IMR-90 (cell line): ENCODE results near the gene N4BP2. TPM values are rescaled to one million over a fixed set of nuclear protein-coding genes. Genes with fewer than 3 reads are reported as not detected.

Experiments used
- ATAC-seq: fragments of 200-7000 bp; cut with Tn5 transposase; 2 replicates; pipeline ENCODE4 v1.9.1; 2020; ENCODE audit warnings: low read depth, mild to moderate bottlenecking, moderate library complexity
- BruUV-seq: library from RNA; stranded (reverse); fragments of 400-500 nt; replicated peaks from 2 replicates; lab custom pipeline; 2021; lab: Mats Ljungman, UMichigan
- CTCF ChIA-PET: fragments of 300-600 bp; formaldehyde crosslinking; extraction: SDS; loops from one replicate; lab custom pipeline; 2021; ENCODE audit warnings: antibody characterized with exemption; lab: Yijun Ruan, JAX
- POLR2A ChIA-PET: fragments of 300-600 bp; sonication (Branson Sonifier 250); formaldehyde crosslinking; loops from one replicate; lab custom pipeline; 2022; ENCODE audit warnings: antibody characterized with exemption; ENCODE audit not compliant: unreplicated experiment; lab: Charles Lee
- DNase-seq: peaks from one replicate; pipeline ENCODE4 v3.0.0; 2013
- H2AFZ ChIP-seq: replicated peaks from 2 replicates; pipeline ENCODE3; 2013; ENCODE audit warnings: low read length, mild to moderate bottlenecking; ENCODE audit not compliant: poor library complexity
- H2AK5ac ChIP-seq: 2 replicates; pipeline ENCODE4 v1.6.1; 2013; ENCODE audit warnings: low read depth, low read length, inconsistent platforms
- H2AK9ac ChIP-seq: replicated peaks from 2 replicates; pipeline ENCODE3; 2013; ENCODE audit warnings: mild to moderate bottlenecking, low read depth, low read length, moderate library complexity; ENCODE audit not compliant: poor library complexity
- H2BK120ac ChIP-seq: 2 replicates; pipeline ENCODE4 v1.6.1; 2013; ENCODE audit warnings: low read depth, low read length, inconsistent platforms
- H2BK15ac ChIP-seq: 3 replicates; pipeline ENCODE4 v1.6.1; 2013; ENCODE audit warnings: low read depth, low read length, inconsistent platforms
- H2BK20ac ChIP-seq: 2 replicates; pipeline ENCODE4 v1.6.1; 2013; ENCODE audit warnings: low read depth, mild to moderate bottlenecking, inconsistent platforms, low read length, moderate library complexity
- H2BK5ac ChIP-seq: 2 replicates; pipeline ENCODE4 v1.6.1; 2013; ENCODE audit warnings: mild to moderate bottlenecking, low read depth, low read length, inconsistent platforms; ENCODE audit not compliant: poor library complexity, severe bottlenecking
- H3K14ac ChIP-seq: replicated peaks from 2 replicates; pipeline ENCODE4 v1.6.1; 2013; ENCODE audit warnings: low read depth, low read length, inconsistent platforms
- H3K18ac ChIP-seq: 2 replicates; pipeline ENCODE4 v1.6.1; 2013; ENCODE audit warnings: low read depth, low read length, control low read depth
- H3K23ac ChIP-seq: 2 replicates; pipeline ENCODE4 v1.6.1; 2013; ENCODE audit warnings: low read depth, low read length, inconsistent platforms
- H3K27ac ChIP-seq: 2 replicates; pipeline ENCODE4 v1.5.1; 2013; ENCODE audit warnings: mild to moderate bottlenecking, control low read depth, low read length; ENCODE audit not compliant: insufficient read depth
- H3K27me3 ChIP-seq: 2 replicates; pipeline ENCODE4 v1.6.1; 2013; ENCODE audit warnings: low read length; ENCODE audit not compliant: control insufficient read depth, insufficient read depth
- H3K36me3 ChIP-seq: 2 replicates; pipeline ENCODE4 v1.6.1; 2013; ENCODE audit warnings: low read length, mixed read lengths; ENCODE audit not compliant: control insufficient read depth, insufficient read depth
- H3K4ac ChIP-seq: 2 replicates; pipeline ENCODE4 v1.6.1; 2013; ENCODE audit warnings: low read depth, low read length, inconsistent platforms
- H3K4me1 ChIP-seq: 2 replicates; pipeline ENCODE4 v1.6.1; 2013; ENCODE audit warnings: low read length, mixed read lengths; ENCODE audit not compliant: control insufficient read depth, insufficient read depth
- H3K4me2 ChIP-seq: 2 replicates; pipeline ENCODE4 v1.6.1; 2013; ENCODE audit warnings: low read depth, mild to moderate bottlenecking, control low read depth, low read length, moderate library complexity
- H3K4me3 ChIP-seq: 2 replicates; pipeline ENCODE4 v1.5.1; 2013; ENCODE audit warnings: low read depth, mild to moderate bottlenecking, control low read depth, low read length, moderate library complexity; ENCODE audit not compliant: insufficient read depth
- H3K56ac ChIP-seq: 2 replicates; pipeline ENCODE4 v1.6.1; 2013; ENCODE audit warnings: low read length, inconsistent platforms; ENCODE audit not compliant: insufficient read depth; ENCODE audit errors: extremely low read depth
- H3K79me1 ChIP-seq, 2 experiments: 2 replicates each; pipeline ENCODE4 v1.6.1; 2013; ENCODE audit warnings: low read length in 2 of 2, inconsistent platforms in 1 of 2, low read depth in 1 of 2
- H3K9ac ChIP-seq: 2 replicates; pipeline ENCODE4 v1.6.1; 2013; ENCODE audit warnings: low read depth, low read length, control low read depth
- H3K9me1 ChIP-seq: 2 replicates; pipeline ENCODE4 v1.6.1; 2013; ENCODE audit warnings: low read length, inconsistent platforms; ENCODE audit not compliant: insufficient read depth
- H3K9me3 ChIP-seq: 2 replicates; pipeline ENCODE4 v1.6.1; 2013; ENCODE audit warnings: low read length; ENCODE audit not compliant: control insufficient read depth, insufficient read depth
- H4K20me1 ChIP-seq: 2 replicates; pipeline ENCODE4 v1.6.1; 2013; ENCODE audit warnings: low read length, inconsistent platforms; ENCODE audit not compliant: insufficient read depth
- H4K5ac ChIP-seq: 2 replicates; pipeline ENCODE4 v1.6.1; 2013; ENCODE audit warnings: mild to moderate bottlenecking, low read depth, low read length, control low read depth
- H4K8ac ChIP-seq, 2 experiments: 2 replicates each; pipeline ENCODE4 v1.6.1; 2013; ENCODE audit warnings: low read depth in 2 of 2, low read length in 2 of 2, control low read depth in 1 of 2, inconsistent platforms in 1 of 2
- H4K91ac ChIP-seq: 2 replicates; pipeline ENCODE4 v1.6.1; 2013; ENCODE audit warnings: low read depth, low read length, inconsistent platforms; ENCODE audit not compliant: insufficient read depth
- CHD1 ChIP-seq: IDR thresholded peaks from 2 replicates; pipeline ENCODE4 v1.6.1; 2012; ENCODE audit warnings: low read depth, low read length, improper control_type of control experiment
- CTCF ChIP-seq: conservative IDR thresholded peaks from 2 replicates; pipeline ENCODE4 v1.5.1; 2012; ENCODE audit warnings: mild to moderate bottlenecking, low read depth, low read length, improper control_type of control experiment
- FOS ChIP-seq: fragments of 150-350 bp; IDR thresholded peaks from 2 replicates; pipeline ENCODE4 v1.6.1; 2016; ENCODE audit warnings: low read depth, low read length
- MAFK ChIP-seq: IDR thresholded peaks from 2 replicates; pipeline ENCODE4 v1.6.1; 2012; ENCODE audit warnings: low read depth, low read length, improper control_type of control experiment
- RFX5 ChIP-seq: IDR thresholded peaks from 2 replicates; pipeline ENCODE4 v1.8.0; 2012; ENCODE audit warnings: low read depth, mild to moderate bottlenecking, low read length, moderate library complexity
- USF2 ChIP-seq: fragments of 150-350 bp; IDR thresholded peaks from 2 replicates; pipeline ENCODE4 v1.6.1; 2017; ENCODE audit warnings: mild to moderate bottlenecking, antibody characterized with exemption, low read length, low read depth
- WGBS, 2 experiments: methylation state at CpG; one replicate each; pipeline versions ENCODE4 v1.1.5 to v1.1.7; 2013; ENCODE audit warnings: missing lambda C conversion rate in 2 of 2; ENCODE audit not compliant: insufficient read length in 1 of 2; ENCODE audit errors: extremely low coverage in 2 of 2; 5-methylcytosine and 5-hydroxymethylcytosine counted together
- dilution Hi-C: fragments of 300-500 bp; cut with HindIII; formaldehyde crosslinking; loops from one replicate; pipeline ENCODE4 v1.14.3; 2018; ENCODE audit warnings: low sequenced_read_pairs; ENCODE audit not compliant: unreplicated experiment
- in situ Hi-C: fragments of 300-500 bp; cut with MboI; formaldehyde crosslinking; loops from 3 replicates; pipeline ENCODE4 v1.14.3; 2019; ENCODE audit warnings: low sequenced_read_pairs, inconsistent platforms, mixed read lengths
- intact Hi-C: fragments of 100-400 bp; cut with micrococcal nuclease; formaldehyde crosslinking; loops from 2 replicates; pipeline ENCODE4 v1.10.0; 2022
- polyA plus RNA-seq, 3 experiments: library from polyadenylated mRNA; depleted of rRNA; stranded (reverse); fragments of >200 nt; gene quantifications; 2 replicates each; pipeline ENCODE4 v1.2.3, GENCODE V29; 2012; ENCODE audit warnings: low replicate concordance in 1 of 3
- total RNA-seq: library from RNA; depleted of rRNA; stranded (reverse); fragments of >200 nt; gene quantifications from 2 replicates; pipeline ENCODE4 v1.2.3, GENCODE V29; 2012

The N4BP2 gene
- total and polyA plus RNA-seq, 2 of the 4 experiments (the other 2 are of a cell fraction) = 0.84 to 2.2 TPM

GRCh38 chr4:40086421-40086820 is 29.8 kb downstream of the N4BP2 start:
- H3K4me1 ChIP-seq = no peaks in the 10 kb centered on the region
- no CpG with 5 or more reads among the region's 8 CpGs for WGBS, 2 experiments
- POLR2A ChIA-PET = no interaction called here

More at GRCh38 chr4:40086421-40086820, 29.8 kb downstream of the N4BP2 start:
- no peak overlapping the region for H3K4me2 ChIP-seq
- no peak for ATAC-seq
- H3K4me3 ChIP-seq = no peak overlapping the region
- BruUV-seq = no TSS peak
- no peaks in the 10 kb centered on the region for H3K9me1 ChIP-seq
- H2BK5ac ChIP-seq = no peak overlapping the region
- dilution Hi-C loops = no loop called here
- H2BK15ac ChIP-seq = no peak overlapping the region
- H3K27ac ChIP-seq = no peak overlapping the region
- H4K5ac ChIP-seq = no peak overlapping the region
- no peaks in the 10 kb centered on the region for H3K27me3 ChIP-seq
- CTCF ChIA-PET = no interaction called here
- H4K20me1 ChIP-seq = no peaks in the 10 kb centered on the region
- H3K9me3 ChIP-seq = no peaks in the 10 kb centered on the region; the same call in 1 of the 2 replicates
- intact Hi-C loops = no loop called here
- in situ Hi-C loops = no loop called here
- H4K8ac ChIP-seq = no peak overlapping the region
- no peak for DNase-seq
- H2AK5ac ChIP-seq = no peak overlapping the region
- H3K14ac ChIP-seq = no peak overlapping the region
- no peak overlapping the region for H2BK120ac ChIP-seq
- no peak overlapping the region for H3K18ac ChIP-seq
- H3K9ac ChIP-seq = no peak overlapping the region
- H3K79me1 ChIP-seq = no peaks in the 10 kb centered on the region
- H3K36me3 ChIP-seq = no peaks in the 10 kb centered on the region
- H3K56ac ChIP-seq = no peak overlapping the region
- H3K23ac ChIP-seq = no peak overlapping the region
- no peak overlapping the region for H2AK9ac ChIP-seq
- no peak overlapping the region for H3K4ac ChIP-seq
- no peak for TF ChIP-seq RFX5
- TF ChIP-seq USF2 = no peak
- TF ChIP-seq FOS = no peak
- TF ChIP-seq MAFK = no peak
- TF ChIP-seq CHD1 = no peak
- TF ChIP-seq CTCF = no peak
- H2BK20ac ChIP-seq = no peak overlapping the region
- no peak overlapping the region for H2AFZ ChIP-seq
- H4K91ac ChIP-seq = no peak overlapping the region
